SK-N-SH (cell line): ENCODE data around the gene MECP2.

ENCODE experiments used
- POLR2AphosphoS5 ChIP-seq: IDR thresholded peaks from 2 replicates; pipeline ENCODE4 v1.6.1; 2012; ENCODE audit warnings: low read depth, low read length
- TF ChIP-seq, protein P1 (sequence below): fragments of 200-600 bp; sonication (generic); IDR thresholded peaks from 2 replicates; pipeline ENCODE4 v1.6.1; 2017; ENCODE audit warnings: antibody characterized with exemption, mild to moderate bottlenecking, moderate library complexity

DNA sequence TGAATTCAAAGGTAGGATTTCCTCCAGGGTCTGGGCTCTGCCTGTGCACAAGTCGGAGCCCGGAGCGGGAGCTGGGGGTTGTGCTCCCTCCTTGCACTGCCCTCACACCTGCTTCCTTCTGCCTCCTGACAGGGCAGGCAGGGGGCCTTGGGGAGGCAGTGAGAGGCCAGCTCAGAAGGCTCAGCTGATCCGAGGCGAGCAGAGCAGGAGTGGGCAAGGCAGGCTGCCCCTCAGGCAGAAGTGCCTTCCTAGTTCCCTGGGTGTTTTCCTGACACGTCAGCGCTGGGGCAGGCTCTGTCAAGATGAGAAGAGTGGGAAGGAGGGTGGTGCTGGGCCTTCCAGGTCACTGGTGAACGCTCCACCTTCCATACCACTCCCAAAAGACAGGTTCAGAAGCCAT, 72.3 kb downstream of the MECP2 start:
- TF ChIP-seq, protein P1, sequence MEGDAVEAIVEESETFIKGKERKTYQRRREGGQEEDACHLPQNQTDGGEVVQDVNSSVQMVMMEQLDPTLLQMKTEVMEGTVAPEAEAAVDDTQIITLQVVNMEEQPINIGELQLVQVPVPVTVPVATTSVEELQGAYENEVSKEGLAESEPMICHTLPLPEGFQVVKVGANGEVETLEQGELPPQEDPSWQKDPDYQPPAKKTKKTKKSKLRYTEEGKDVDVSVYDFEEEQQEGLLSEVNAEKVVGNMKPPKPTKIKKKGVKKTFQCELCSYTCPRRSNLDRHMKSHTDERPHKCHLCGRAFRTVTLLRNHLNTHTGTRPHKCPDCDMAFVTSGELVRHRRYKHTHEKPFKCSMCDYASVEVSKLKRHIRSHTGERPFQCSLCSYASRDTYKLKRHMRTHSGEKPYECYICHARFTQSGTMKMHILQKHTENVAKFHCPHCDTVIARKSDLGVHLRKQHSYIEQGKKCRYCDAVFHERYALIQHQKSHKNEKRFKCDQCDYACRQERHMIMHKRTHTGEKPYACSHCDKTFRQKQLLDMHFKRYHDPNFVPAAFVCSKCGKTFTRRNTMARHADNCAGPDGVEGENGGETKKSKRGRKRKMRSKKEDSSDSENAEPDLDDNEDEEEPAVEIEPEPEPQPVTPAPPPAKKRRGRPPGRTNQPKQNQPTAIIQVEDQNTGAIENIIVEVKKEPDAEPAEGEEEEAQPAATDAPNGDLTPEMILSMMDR: no peak
- no peak for TF ChIP-seq POLR2AphosphoS5
